ENCODE data around the gene MYLK4.

DNA sequence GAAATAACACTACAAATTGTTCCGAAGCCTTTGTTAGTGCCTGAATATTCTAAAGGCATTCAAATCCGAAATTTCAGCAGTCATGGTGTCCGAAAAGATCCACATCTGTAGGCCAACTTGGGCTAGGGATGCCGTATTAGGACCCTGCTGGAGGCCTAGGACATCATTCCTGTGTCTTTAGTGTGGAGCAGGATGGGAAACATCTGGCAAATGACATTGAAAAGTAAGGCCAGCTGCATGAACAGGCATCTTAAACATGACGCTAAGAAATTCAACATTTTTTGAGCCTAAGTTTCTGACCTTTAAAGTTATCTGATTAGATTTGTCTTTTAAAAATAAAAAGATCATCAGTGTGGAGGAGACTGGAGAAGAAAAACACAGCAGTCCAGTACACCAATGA, 91.3 kb downstream of the MYLK4 start:
- TF ChIP-seq, protein P1, sequence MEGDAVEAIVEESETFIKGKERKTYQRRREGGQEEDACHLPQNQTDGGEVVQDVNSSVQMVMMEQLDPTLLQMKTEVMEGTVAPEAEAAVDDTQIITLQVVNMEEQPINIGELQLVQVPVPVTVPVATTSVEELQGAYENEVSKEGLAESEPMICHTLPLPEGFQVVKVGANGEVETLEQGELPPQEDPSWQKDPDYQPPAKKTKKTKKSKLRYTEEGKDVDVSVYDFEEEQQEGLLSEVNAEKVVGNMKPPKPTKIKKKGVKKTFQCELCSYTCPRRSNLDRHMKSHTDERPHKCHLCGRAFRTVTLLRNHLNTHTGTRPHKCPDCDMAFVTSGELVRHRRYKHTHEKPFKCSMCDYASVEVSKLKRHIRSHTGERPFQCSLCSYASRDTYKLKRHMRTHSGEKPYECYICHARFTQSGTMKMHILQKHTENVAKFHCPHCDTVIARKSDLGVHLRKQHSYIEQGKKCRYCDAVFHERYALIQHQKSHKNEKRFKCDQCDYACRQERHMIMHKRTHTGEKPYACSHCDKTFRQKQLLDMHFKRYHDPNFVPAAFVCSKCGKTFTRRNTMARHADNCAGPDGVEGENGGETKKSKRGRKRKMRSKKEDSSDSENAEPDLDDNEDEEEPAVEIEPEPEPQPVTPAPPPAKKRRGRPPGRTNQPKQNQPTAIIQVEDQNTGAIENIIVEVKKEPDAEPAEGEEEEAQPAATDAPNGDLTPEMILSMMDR (IDR thresholded peaks at IDR 0.05), result no peak
- TF ChIP-seq POLR2A (IDR thresholded peaks at IDR 0.05) (no peak), POLR2AphosphoS5 (IDR thresholded peaks at IDR 0.05) (no peak)

All from breast epithelium (tissue), 3 donors.